H9 (cell line): ENCODE measurements around the gene SEMA3G. TPM values are rescaled to one million over a fixed set of nuclear protein-coding genes. Genes with fewer than 3 reads are reported as not detected.

Source experiments
- DNase-seq: peaks from one replicate; pipeline ENCODE4 v3.0.0-alpha.2; 2017
- H2AFZ ChIP-seq: one replicate; pipeline ENCODE4 v1.6.1; 2013; ENCODE audit warnings: mild to moderate bottlenecking, low read length, control low read depth, moderate library complexity
- H2AK5ac ChIP-seq: 2 replicates; pipeline ENCODE4 v1.6.1; 2013; ENCODE audit warnings: low read length, control low read depth, mixed read lengths; ENCODE audit not compliant: insufficient read length
- H2BK120ac ChIP-seq: one replicate; pipeline ENCODE4 v1.6.1; 2013; ENCODE audit warnings: low read depth, mild to moderate bottlenecking, low read length, control low read depth, inconsistent platforms; ENCODE audit not compliant: poor library complexity, severe bottlenecking
- H2BK12ac ChIP-seq: 2 replicates; pipeline ENCODE4 v1.6.1; 2013; ENCODE audit warnings: low read length, control low read depth, mixed read lengths, low read depth; ENCODE audit not compliant: insufficient read length
- H2BK15ac ChIP-seq: 2 replicates; pipeline ENCODE4 v1.6.1; 2013; ENCODE audit warnings: low read depth, low read length, control low read depth
- H2BK20ac ChIP-seq: one replicate; pipeline ENCODE4 v1.6.1; 2013; ENCODE audit warnings: low read depth, mild to moderate bottlenecking, low read length, control low read depth, inconsistent platforms; ENCODE audit not compliant: poor library complexity, severe bottlenecking
- H2BK5ac ChIP-seq: 2 replicates; pipeline ENCODE4 v1.6.1; 2013; ENCODE audit warnings: low read length, control low read depth, mixed read lengths; ENCODE audit not compliant: insufficient read length
- H3K14ac ChIP-seq: 2 replicates; pipeline ENCODE4 v1.6.1; 2013; ENCODE audit warnings: low read length, control low read depth; ENCODE audit not compliant: insufficient read depth
- H3K18ac ChIP-seq: 2 replicates; pipeline ENCODE4 v1.6.1; 2013; ENCODE audit warnings: low read depth, mild to moderate bottlenecking, mixed read lengths, low read length, control low read depth; ENCODE audit not compliant: insufficient read length
- H3K23ac ChIP-seq: 2 replicates; pipeline ENCODE4 v1.6.1; 2013; ENCODE audit warnings: low read length, control low read depth, mixed read lengths, low read depth; ENCODE audit not compliant: insufficient read length
- H3K23me2 ChIP-seq: 2 replicates; pipeline ENCODE4 v1.6.1; 2013; ENCODE audit warnings: low read depth, mild to moderate bottlenecking, mixed read lengths, low read length, control low read depth; ENCODE audit not compliant: insufficient read length, poor library complexity, severe bottlenecking
- H3K27ac ChIP-seq: 2 replicates; pipeline ENCODE4 v1.5.1; 2013; ENCODE audit warnings: low read length, control low read depth, mixed read lengths, low read depth; ENCODE audit not compliant: insufficient read length
- H3K27me3 ChIP-seq: 2 replicates; pipeline ENCODE4 v1.6.1; 2013; ENCODE audit warnings: low read length, control low read depth, inconsistent platforms; ENCODE audit not compliant: insufficient read depth
- H3K4ac ChIP-seq: 2 replicates; pipeline ENCODE4 v1.6.1; 2013; ENCODE audit warnings: low read depth, mild to moderate bottlenecking, control low read depth, inconsistent platforms, low read length, moderate library complexity
- H3K4me1 ChIP-seq: 2 replicates; pipeline ENCODE4 v1.6.1; 2013; ENCODE audit warnings: low read length, control low read depth, inconsistent platforms; ENCODE audit not compliant: insufficient read depth
- H3K4me2 ChIP-seq: 2 replicates; pipeline ENCODE4 v1.6.1; 2013; ENCODE audit warnings: low read length, control low read depth, mixed read lengths; ENCODE audit not compliant: insufficient read length, insufficient read depth
- H3K56ac ChIP-seq: 2 replicates; pipeline ENCODE4 v1.6.1; 2013; ENCODE audit warnings: low read depth, mild to moderate bottlenecking, mixed read lengths, low read length, control low read depth; ENCODE audit not compliant: insufficient read length
- H3K79me1 ChIP-seq: 2 replicates; pipeline ENCODE4 v1.6.1; 2013; ENCODE audit warnings: low read depth, mild to moderate bottlenecking, moderate library complexity, low read length, control low read depth, inconsistent platforms; ENCODE audit not compliant: insufficient read depth, poor library complexity, severe bottlenecking
- H3K79me2 ChIP-seq: 2 replicates; pipeline ENCODE4 v1.6.1; 2013; ENCODE audit warnings: low read length, control low read depth, inconsistent platforms; ENCODE audit not compliant: insufficient read depth
- H3K9ac ChIP-seq: 2 replicates; pipeline ENCODE4 v1.6.1; 2013; ENCODE audit warnings: low read length, control low read depth, mixed read lengths; ENCODE audit not compliant: insufficient read length; ENCODE audit errors: extremely low read depth
- H3K9me3 ChIP-seq: one replicate; pipeline ENCODE4 v1.6.1; 2013; ENCODE audit warnings: low read depth, low read length, inconsistent platforms; ENCODE audit not compliant: control insufficient read depth
- H3T11ph ChIP-seq: one replicate; pipeline ENCODE4 v1.6.1; 2013; ENCODE audit warnings: mild to moderate bottlenecking, low read length, control low read depth, inconsistent platforms
- H4K20me1 ChIP-seq: one replicate; pipeline ENCODE4 v1.6.1; 2013; ENCODE audit not compliant: control insufficient read depth, insufficient read length, insufficient read depth
- H4K5ac ChIP-seq: 2 replicates; pipeline ENCODE4 v1.6.1; 2013; ENCODE audit warnings: low read depth, mild to moderate bottlenecking, mixed read lengths, low read length, control low read depth; ENCODE audit not compliant: insufficient read length
- H4K8ac ChIP-seq: replicated peaks from 2 replicates; pipeline ENCODE4 v1.6.1; 2013; ENCODE audit warnings: low read length, control low read depth, mixed read lengths, low read depth; ENCODE audit not compliant: insufficient read length
- H4K91ac ChIP-seq: 2 replicates; pipeline ENCODE4 v1.6.1; 2013; ENCODE audit warnings: low read depth, mild to moderate bottlenecking, moderate library complexity, mixed read lengths, low read length, control low read depth; ENCODE audit not compliant: insufficient read length
- H3K27ac Mint-ChIP-seq, 3 experiments: 2 replicates in 2 of 3; 3 replicates in 1 of 3; pipeline ENCODE4 v1.8.0; 2020 to 2021; ENCODE audit warnings: mixed read lengths in 3 of 3, mild to moderate bottlenecking in 1 of 3, moderate library complexity in 1 of 3
- H3K27me3 Mint-ChIP-seq: 2 replicates; pipeline ENCODE4 v1.8.0; 2021; ENCODE audit warnings: low read depth, mild to moderate bottlenecking, moderate library complexity, mixed read lengths
- H3K36me3 Mint-ChIP-seq, 3 experiments: 2 replicates in 2 of 3; 3 replicates in 1 of 3; pipeline ENCODE4 v1.8.0; 2020 to 2021; ENCODE audit warnings: low read depth in 3 of 3, mixed read lengths in 3 of 3; ENCODE audit not compliant: insufficient read depth in 1 of 3
- H3K4me1 Mint-ChIP-seq, 2 experiments: 2 replicates each; pipeline ENCODE4 v1.8.0; 2020; ENCODE audit warnings: mixed read lengths in 2 of 2
- H3K4me3 Mint-ChIP-seq, 2 experiments: 2 replicates in 1 of 2; 3 replicates in 1 of 2; pipeline ENCODE4 v1.8.0; 2020 to 2021; ENCODE audit warnings: mild to moderate bottlenecking in 2 of 2, mixed read lengths in 2 of 2, moderate library complexity in 1 of 2
- H3K9me3 Mint-ChIP-seq, 2 experiments: 2 replicates in 1 of 2; 3 replicates in 1 of 2; pipeline ENCODE4 v1.8.0; 2020; ENCODE audit warnings: mild to moderate bottlenecking in 2 of 2, mixed read lengths in 2 of 2, moderate library complexity in 1 of 2
- WGBS: extraction: QIAGEN DNeasy Blood & Tissue Kit; methylation state at CpG from one replicate; pipeline ENCODE4 v1.1.7; 2013; ENCODE audit warnings: missing lambda C conversion rate, low lambda C conversion rate, mixed read lengths; ENCODE audit not compliant: insufficient read length; ENCODE audit errors: extremely low coverage; 5-methylcytosine and 5-hydroxymethylcytosine counted together
- total RNA-seq: library from RNA; stranded (reverse); gene quantifications from 2 replicates; pipeline ENCODE4 v1.2.1, GENCODE V29; 2021
- TF ChIP-seq, protein P1 (sequence below): fragments of 200-600 bp; sonication (generic); conservative IDR thresholded peaks from 3 replicates; pipeline ENCODE4 v1.8.0; 2021; ENCODE audit warnings: antibody characterized with exemption, mild to moderate bottlenecking

SEMA3G gene
- total RNA-seq, 1 experiment from 2014 or later: 2.4 TPM

DNA sequence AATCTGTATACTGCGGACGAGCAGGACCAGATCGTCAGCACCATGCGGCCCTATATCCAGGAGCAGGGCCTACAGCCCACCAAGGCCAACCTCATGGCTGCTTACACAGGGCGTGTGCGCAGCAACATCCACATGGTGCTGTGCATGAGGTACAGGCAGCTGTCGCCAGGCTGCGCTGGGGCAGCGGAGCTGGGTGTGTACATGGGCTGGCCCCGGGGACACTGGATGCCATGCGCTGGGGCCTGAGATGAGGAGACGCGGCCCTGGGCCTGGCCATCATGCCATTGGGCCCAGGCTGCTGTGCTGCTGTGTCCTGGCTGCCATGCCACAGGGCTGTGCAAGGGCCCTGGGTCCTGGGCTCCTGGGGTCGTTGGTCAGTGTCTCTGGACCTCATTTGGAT, 61.5 kb downstream of the SEMA3G start:
- no peaks in the 10 kb centered on the region for H3K79me2 ChIP-seq
- H3K4me1 Mint-ChIP-seq: peaks cover 10 to 11% of the 10 kb centered on the region in 2 experiments
- no peak overlapping the region for H2BK20ac ChIP-seq
- no peak overlapping the region for H3K4me2 ChIP-seq
- H2BK15ac ChIP-seq: no peak overlapping the region
- no peak overlapping the region for H3T11ph ChIP-seq
- no peak overlapping the region for H3K4ac ChIP-seq
- no peaks in the 10 kb centered on the region for H3K79me1 ChIP-seq
- H3K56ac ChIP-seq: no peak overlapping the region
- no peak overlapping the region for H3K14ac ChIP-seq
- no peak overlapping the region for H4K5ac ChIP-seq
- no peaks in the 10 kb centered on the region for H3K9me3 Mint-ChIP-seq
- no CpG with 5 or more reads among the region's 14 CpGs for WGBS
- peaks cover 8% of the 10 kb centered on the region for H3K27me3 Mint-ChIP-seq
- no peak overlapping the region for H2BK5ac ChIP-seq
- no peaks in the 10 kb centered on the region for H3K27me3 ChIP-seq
- no peaks in the 10 kb centered on the region for H3K4me1 ChIP-seq
- H3K23me2 ChIP-seq: no peaks in the 10 kb centered on the region
- H3K27ac Mint-ChIP-seq: no peak overlapping the region
- no peak overlapping the region for H4K8ac ChIP-seq
- H3K36me3 Mint-ChIP-seq: no peaks in the 10 kb centered on the region
- H3K18ac ChIP-seq: no peak overlapping the region
- H3K23ac ChIP-seq: no peak overlapping the region
- H2BK120ac ChIP-seq: no peak overlapping the region
- H4K20me1 ChIP-seq: no peaks in the 10 kb centered on the region
- no peak overlapping the region for H2AK5ac ChIP-seq
- H2AFZ ChIP-seq: no peak overlapping the region
- no peak overlapping the region for H2BK12ac ChIP-seq
- no peak overlapping the region for H4K91ac ChIP-seq
- H3K9me3 ChIP-seq: no peaks in the 10 kb centered on the region
- TF ChIP-seq, protein P1, sequence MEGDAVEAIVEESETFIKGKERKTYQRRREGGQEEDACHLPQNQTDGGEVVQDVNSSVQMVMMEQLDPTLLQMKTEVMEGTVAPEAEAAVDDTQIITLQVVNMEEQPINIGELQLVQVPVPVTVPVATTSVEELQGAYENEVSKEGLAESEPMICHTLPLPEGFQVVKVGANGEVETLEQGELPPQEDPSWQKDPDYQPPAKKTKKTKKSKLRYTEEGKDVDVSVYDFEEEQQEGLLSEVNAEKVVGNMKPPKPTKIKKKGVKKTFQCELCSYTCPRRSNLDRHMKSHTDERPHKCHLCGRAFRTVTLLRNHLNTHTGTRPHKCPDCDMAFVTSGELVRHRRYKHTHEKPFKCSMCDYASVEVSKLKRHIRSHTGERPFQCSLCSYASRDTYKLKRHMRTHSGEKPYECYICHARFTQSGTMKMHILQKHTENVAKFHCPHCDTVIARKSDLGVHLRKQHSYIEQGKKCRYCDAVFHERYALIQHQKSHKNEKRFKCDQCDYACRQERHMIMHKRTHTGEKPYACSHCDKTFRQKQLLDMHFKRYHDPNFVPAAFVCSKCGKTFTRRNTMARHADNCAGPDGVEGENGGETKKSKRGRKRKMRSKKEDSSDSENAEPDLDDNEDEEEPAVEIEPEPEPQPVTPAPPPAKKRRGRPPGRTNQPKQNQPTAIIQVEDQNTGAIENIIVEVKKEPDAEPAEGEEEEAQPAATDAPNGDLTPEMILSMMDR: no peak
- H3K27ac ChIP-seq: no peak overlapping the region
- H3K4me3 Mint-ChIP-seq: no peak overlapping the region
- no peak overlapping the region for H3K9ac ChIP-seq
- no peak for DNase-seq

Other genes starting within 250 kb of the SEMA3G start
- 39.1 and 40.4 TPM in 2 replicates for gene ALAS1, start 246.9 kb downstream of the SEMA3G start, total RNA-seq
- gene TLR9, start 219.5 kb downstream of the SEMA3G start, total RNA-seq: not detected in 2 replicates
- 44.8 and 50.9 TPM in 2 replicates for gene TWF2, start 205.9 kb downstream of the SEMA3G start, total RNA-seq
- gene PPM1M, start 199.3 kb downstream of the SEMA3G start, total RNA-seq: 6.1 and 7.4 TPM in 2 replicates
- 83.1 and 84.3 TPM in 2 replicates for gene WDR82, start 166.5 kb downstream of the SEMA3G start, total RNA-seq
- 8.4 and 8.8 TPM in 2 replicates for gene GLYCTK, start 157.3 kb downstream of the SEMA3G start, total RNA-seq
- 2.0 and 2.3 TPM in 2 replicates for gene DNAH1, start 128.8 kb downstream of the SEMA3G start, total RNA-seq
- gene BAP1, start 35.1 kb downstream of the SEMA3G start, total RNA-seq: 79.6 and 84.1 TPM in 2 replicates
- gene PHF7, start 34.4 kb downstream of the SEMA3G start, total RNA-seq: 9.4 and 9.9 TPM in 2 replicates
- gene TNNC1, start 8.9 kb upstream of the SEMA3G start, total RNA-seq: 5.6 and 7.7 TPM in 2 replicates
- gene NISCH, start 10.5 kb upstream of the SEMA3G start, total RNA-seq: 99.0 and 104 TPM in 2 replicates
- gene STAB1, start 50.2 kb upstream of the SEMA3G start, total RNA-seq: 0.90 and 1.5 TPM in 2 replicates
- gene NT5DC2, start 88.8 kb upstream of the SEMA3G start, total RNA-seq: 441 and 444 TPM in 2 replicates
- gene UQCC5, start 91.5 kb upstream of the SEMA3G start, total RNA-seq: 39.1 and 45.8 TPM in 2 replicates
- gene PBRM1, start 240.8 kb upstream of the SEMA3G start, total RNA-seq: 70.0 and 74.2 TPM in 2 replicates
- 245 and 250 TPM in 2 replicates for gene GNL3, start 240.9 kb upstream of the SEMA3G start, total RNA-seq